Fibroblast of skin of abdomen (primary cell): Measurements from ENCODE around the gene MASP2.

ENCODE experiments used
- DNase-seq: peaks from one replicate; pipeline ENCODE4 v3.0.0-alpha.2; 2013

Gene MASP2

DNA sequence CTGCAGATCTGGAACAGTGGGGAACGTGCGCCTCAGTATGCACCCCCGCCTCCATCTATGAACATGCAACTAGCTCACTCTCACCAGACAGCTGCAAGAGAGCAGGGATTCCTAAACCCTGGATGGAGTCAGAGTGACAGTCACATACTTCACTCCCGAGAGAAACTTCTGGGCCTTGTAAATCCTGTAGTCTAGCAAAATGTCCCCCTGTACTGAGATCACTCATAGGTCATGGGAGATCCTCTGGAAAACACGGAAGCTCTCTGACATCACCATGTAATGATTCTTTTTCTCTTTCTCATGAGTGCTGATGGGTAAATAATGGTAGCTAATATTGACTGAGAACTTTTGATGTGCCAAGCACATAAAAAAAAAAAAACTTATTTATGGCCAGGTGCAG, 57.9 kb downstream of the MASP2 start:
- no peak for DNase-seq

DNA sequence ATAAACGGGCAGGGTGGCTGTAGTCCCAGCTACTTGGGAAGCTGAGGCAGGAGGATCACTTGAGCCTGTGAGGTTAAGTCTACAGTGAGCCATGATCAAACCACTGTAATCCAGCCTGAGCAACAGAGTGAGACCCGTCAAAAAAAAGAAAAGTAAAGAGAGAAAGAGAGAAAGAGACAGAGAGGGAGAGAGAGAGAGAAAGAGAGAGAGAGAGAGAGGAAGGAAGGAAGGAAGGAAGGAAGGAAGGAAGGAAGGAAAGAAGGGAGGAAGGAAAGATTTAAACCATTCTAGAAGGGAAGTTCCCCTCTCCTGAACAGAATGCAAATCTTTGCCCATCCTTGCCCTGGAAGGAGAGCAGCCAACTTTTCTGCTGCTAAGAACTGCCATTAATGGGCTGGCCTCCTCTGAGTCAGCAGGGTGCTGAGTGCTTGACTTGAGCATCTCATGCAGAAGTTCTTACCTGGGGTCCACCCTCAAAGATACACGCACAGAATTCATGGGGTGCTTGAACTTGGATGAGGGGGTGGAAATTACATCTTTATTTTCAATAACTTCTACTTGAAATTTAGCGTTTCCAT, 59.1 kb downstream of the MASP2 start:
- no peak for DNase-seq

DNA sequence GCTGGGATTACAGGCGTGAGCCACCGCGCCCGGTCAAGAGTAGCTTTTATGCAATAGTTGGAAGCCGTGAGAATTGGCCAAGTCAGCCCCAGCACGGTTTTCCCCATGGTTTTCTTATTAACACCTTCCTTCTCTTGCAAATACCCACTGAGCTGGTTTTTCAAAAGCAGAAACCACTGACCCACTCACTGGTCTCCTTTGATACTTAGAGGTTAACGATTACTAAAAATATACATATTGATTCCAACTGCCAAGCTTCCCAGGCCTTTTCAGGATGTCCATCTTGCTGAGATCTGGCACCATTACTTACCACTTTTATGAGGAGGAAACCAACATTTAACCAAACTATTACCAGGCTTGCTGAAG, 60.5 kb downstream of the MASP2 start:
- DNase-seq: no peak

DNA sequence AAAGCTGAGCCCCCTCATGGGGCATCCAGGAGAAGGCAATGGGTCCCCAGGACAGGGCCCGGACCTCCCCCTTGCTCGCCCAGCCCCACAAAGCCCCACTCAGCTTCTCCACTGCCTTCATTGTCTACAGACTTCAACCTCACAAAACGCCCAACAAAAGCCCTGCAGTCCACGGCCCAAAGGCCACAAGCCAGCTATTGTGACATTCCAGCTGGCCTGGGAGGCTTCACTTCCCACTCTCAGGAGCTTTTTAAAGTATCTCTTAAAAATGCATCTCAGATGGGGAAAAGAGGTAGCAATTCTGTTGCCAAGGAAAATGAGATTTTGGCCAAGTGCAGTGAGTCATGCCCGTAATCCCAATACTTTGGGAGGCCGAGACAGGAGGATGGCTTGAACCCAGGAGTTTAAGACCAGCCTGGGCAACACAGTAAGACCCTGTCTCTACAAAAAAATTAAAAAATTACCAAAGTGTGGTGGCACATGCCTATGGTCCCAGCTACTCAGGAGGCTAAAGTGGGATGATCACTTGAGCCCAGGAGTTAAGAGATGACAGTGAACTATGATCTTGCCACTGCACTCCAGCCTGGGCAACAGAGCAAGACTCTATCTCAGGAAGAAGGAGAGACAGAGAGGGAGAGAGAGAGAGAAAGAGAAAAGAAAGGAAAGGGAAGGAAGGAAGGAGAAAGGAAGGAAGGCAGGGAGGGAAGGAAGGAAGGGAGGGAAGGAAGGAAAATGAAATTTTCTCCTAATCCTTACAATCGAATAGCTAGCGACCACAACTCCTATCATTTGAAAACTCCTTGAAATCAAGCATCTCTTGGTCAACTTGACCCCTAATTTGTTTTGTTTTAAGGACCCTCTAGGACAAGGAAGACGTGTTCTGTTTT, 66.0 kb downstream of the MASP2 start:
- no peak for DNase-seq

DNA sequence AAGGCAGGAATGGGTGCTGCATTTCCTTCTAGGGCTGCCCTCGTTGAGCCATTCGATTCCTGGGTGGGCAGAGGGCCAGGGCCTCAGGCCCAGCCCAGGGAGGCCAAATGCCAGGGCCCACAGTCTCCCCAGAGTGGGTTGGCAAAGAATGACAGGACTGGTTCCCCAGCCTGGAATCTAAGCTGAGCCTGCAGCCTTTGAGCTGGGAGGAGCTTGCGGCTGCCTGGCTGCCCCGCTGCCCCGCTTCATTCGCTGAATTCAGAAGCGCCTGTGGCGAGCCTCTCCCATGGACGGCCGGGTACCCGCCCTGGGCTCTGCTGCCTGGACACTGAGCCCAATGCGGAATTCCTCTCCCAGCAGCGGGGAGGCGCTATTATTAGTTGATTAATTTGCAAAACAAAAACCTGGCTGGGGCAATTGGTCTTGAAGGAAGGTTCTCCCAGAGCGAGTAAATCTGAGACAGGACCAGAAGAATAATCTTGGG, 66.9 kb downstream of the MASP2 start:
- DNase-seq: peak; percentile 31

DNA sequence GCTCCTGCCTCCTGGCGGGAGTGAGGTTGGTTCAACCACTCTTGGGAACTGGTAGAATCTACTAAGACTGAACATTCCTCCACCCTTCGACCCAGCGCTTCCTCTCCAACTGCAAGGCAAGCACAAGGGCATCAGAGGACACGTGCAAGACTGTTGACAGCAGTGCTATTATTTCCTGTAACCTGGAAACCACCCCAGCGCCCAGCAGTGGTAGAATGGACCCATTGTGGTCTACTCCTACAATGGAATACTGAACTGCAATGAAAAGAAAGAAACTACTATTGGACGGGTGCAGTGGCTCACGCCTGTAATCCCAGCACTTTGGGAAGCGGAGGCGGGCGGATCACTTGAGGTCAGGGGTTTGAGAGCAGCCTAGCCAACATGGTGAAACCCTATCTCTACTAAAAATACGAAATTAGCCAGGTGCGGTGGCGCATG, 67.5 kb downstream of the MASP2 start:
- DNase-seq: no peak

DNA sequence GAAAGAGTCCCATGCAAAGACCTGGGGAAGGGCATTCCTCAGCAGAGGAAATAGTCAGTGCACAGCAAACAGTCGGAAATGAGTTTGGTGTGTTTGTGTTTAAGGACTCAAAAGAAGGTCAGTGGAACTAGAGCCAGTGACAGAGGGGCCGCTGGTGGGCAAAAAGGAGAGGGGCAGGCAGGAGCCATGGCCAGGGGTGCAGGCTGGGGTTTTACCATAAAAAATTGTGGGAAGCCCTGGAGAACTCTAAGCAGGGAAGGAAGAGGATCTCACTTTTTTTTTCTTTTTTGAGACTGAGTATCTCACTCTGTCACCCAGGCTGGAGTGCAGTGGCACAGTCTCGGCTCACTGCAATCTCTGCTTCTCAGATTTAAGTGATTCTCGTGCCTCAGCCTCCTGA, 68.3 kb downstream of the MASP2 start:
- no peak for DNase-seq
